Activated CD8-positive, alpha-beta T cell treated with anti-CD3 and anti-CD28 coated beads, Interleukin-2, amount 10 ng/mL, durations not matched to agents 7 days and 5 days (primary cell): Measurements from ENCODE around the gene RREB1. TPM values are rescaled to one million over a fixed set of nuclear protein-coding genes. Genes with fewer than 3 reads are reported as not detected.

Experiments used
- ATAC-seq: fragments of 150-1000 bp; cut with Tn5 transposase; one replicate; pipeline ENCODE4 v1.10.0; 2021; ENCODE audit warnings: moderate library complexity
- CTCF ChIA-PET: fragments of 350-600 bp; sonication (Branson Sonifier 250); formaldehyde crosslinking; loops from one replicate; lab custom pipeline; 2021; ENCODE audit warnings: antibody characterized with exemption; lab: Charles Lee
- POLR2A ChIA-PET: fragments of 350-600 bp; sonication (Branson Sonifier 250); formaldehyde crosslinking; loops from one replicate; lab custom pipeline; 2021; ENCODE audit warnings: antibody characterized with exemption; lab: Charles Lee
- DNase-seq: peaks from one replicate; pipeline ENCODE4 v3.0.0-alpha.2; 2020
- H3K27ac Mint-ChIP-seq: one replicate; pipeline ENCODE4 v1.8.0; 2021; ENCODE audit warnings: mild to moderate bottlenecking, mixed read lengths
- H3K27me3 Mint-ChIP-seq: one replicate; pipeline ENCODE4 v1.8.0; 2021; ENCODE audit warnings: low read depth, mixed read lengths
- H3K36me3 Mint-ChIP-seq: one replicate; pipeline ENCODE4 v1.8.0; 2021; ENCODE audit warnings: low read depth, mixed read lengths
- H3K4me1 Mint-ChIP-seq: one replicate; pipeline ENCODE4 v1.8.0; 2021; ENCODE audit warnings: low read depth, mixed read lengths
- H3K4me3 Mint-ChIP-seq: one replicate; pipeline ENCODE4 v1.8.0; 2021; ENCODE audit warnings: mild to moderate bottlenecking, mixed read lengths
- H3K9me3 Mint-ChIP-seq: one replicate; pipeline ENCODE4 v1.8.0; 2022; ENCODE audit warnings: mixed read lengths; ENCODE audit not compliant: insufficient read depth
- total RNA-seq, 2 experiments: library from RNA; stranded (reverse); gene quantifications; one replicate each; pipeline ENCODE4 v1.2.3, GENCODE V29; 2021

Gene RREB1
- total RNA-seq, 2 experiments from 2014 or later: 27.5 to 29.0 TPM

DNA sequence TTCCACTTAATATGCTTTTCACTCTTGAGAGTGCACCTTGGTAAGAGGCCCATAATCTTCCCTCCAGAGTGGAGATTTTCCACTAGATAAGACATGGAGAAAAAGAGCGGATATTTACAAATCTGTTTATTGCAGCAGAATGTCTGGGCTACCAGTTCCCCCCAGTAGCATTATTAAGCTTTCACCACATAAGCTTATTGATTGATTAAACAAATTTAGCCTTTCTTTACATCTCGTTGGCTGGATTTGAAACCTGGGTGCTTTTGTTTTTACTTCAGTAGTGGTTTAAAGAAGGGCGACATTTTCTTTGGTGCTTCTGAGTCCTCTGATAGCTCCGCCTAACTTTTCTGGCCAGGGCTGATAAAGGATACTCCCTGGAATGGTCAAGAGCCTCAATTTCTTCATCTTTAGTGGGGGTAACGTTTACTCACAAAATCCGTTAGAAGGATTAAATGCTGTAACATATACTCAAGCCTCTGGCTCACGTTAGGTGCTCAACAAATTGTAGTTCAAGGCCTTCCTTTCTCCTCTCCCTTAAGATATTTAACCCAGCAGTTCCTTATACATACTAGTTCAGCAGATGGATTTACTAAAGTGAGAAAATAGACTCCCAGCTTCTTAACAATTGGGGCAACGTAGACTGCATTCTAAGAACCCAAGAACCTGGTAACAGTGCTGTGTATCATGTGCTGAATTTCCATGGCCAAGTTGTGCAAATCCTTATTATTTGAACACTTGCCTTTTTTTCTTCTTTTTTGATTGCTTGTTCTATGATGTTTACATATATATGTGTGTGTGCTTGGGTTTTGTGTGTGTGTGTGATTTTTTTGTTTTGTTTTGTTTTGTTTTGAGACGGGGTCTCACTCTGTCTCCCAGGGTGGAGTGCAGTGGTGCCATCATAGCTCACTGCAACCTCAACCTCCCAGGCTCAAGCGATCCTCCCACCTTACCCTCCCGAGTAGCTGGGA is 91.4 kb downstream of the RREB1 start:
- ChIA-PET CTCF (no interaction called here), POLR2A (no interaction called here)
- DNase-seq (no peak), ATAC-seq (no peak)
- Mint-ChIP-seq H3K27me3 (no peaks in the 10 kb centered on the region), H3K36me3 (peaks cover 33% of the 10 kb centered on the region), H3K27ac (no peak overlapping the region), H3K4me3 (no peak overlapping the region), H3K4me1 (peaks cover 36% of the 10 kb centered on the region), H3K9me3 (no peaks in the 10 kb centered on the region)

DNA sequence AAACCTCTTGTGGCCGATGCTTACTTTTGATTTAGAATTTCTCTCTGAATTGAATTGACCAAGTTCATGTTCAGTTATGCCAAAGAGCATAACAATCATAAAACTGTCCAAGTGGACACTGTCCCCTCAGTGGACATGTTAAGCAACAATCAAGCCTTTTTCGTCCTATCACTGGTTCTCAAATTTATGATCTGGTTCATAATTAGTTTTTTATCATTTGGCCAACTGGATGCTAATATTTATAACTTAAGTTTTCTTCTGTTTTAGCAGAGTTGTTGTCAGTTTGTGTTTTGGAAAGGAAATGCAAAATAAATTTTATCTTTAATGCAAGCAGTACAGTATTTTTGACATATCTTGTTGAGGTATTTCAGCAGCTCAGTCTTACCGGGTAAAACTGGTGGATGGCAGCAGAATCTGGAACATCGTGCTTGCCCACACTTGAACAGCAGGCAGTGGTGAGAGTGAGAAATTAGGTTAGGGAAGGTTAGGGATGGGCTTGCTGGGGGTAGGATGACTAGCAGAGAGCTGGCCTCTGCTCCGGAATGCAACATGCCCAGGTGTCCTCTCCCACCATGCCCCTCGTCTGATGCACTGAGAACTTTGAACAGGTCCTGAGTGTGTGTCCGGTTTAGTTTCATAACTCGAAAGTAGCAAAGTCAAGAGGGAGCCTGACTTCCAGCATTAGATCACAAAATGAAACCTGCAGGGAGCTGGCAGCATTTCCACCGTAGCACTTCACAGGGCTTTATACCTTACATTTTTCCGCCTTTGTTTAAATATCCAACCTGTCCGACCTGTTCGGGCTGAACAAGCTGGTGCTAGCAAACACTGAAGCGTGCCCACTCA is 93.1 kb downstream of the RREB1 start:
- ChIA-PET POLR2A (no interaction called here), CTCF (no interaction called here)
- ATAC-seq: no peak
- H3K4me1 Mint-ChIP-seq: peaks cover 23% of the 10 kb centered on the region
- peaks cover 25% of the 10 kb centered on the region for H3K36me3 Mint-ChIP-seq
- no peaks in the 10 kb centered on the region for H3K27me3 Mint-ChIP-seq
- no peaks in the 10 kb centered on the region for H3K9me3 Mint-ChIP-seq
- DNase-seq: no peak
- H3K4me3 Mint-ChIP-seq: no peak overlapping the region
- no peak overlapping the region for H3K27ac Mint-ChIP-seq

DNA sequence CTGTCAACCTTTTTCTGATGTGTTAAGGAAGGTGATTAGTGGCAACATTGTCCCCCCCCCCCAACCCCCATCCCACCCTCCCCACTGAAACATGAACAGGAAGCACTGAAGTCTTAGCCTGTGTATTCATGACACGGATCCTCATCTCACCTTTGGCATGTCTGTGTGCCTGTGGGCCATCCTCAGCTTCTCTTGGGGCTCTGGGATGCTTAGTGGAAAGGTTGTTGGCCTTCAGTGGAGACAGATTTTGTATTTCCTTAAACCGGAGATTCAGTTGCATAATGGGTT is 93.6 kb downstream of the RREB1 start:
- Mint-ChIP-seq H3K9me3 (no peaks in the 10 kb centered on the region), H3K27ac (no peak overlapping the region), H3K36me3 (peaks cover 23% of the 10 kb centered on the region), H3K4me1 (peaks cover 18% of the 10 kb centered on the region), H3K4me3 (no peak overlapping the region), H3K27me3 (no peaks in the 10 kb centered on the region)
- DNase-seq (no peak), ATAC-seq (no peak)
- ChIA-PET POLR2A (no interaction called here), CTCF (no interaction called here)

DNA sequence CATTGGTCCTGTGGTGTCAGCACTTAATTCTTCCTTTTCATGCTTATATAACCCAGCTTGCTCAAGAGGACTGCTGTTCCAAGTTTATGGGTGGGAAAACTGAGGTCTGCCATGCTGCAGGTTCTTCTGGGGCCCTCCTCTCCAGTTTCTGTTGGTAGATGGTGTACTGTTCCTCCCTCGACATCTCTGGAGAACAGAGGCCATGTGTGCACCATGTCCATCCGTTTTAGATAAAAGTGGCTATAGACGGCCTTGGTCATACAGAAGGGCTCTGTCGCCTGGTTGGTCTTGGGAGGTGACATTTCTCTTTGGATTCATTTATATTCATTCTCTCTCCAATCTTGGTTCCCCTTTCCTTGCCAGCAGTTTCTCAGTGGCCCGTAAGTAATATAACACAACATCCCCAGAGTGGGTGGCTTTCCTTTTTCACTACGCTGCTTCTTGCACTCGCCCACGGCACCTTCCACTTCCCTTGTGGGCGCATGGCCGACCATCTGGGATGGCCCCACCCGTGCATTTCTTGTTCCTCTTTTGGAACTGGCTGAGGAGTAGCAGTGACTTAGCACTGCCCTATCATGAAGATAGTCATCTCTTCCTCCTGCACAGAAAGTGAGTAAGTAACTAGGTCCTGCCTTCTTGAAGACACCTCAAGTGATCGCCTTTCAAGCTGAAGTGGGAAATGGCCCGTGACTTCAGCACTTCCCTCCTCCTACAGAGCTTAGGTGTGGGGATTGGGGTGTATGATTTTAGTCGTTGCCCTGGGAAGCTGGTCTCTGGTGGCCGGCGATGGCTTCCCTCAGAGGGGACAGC is 94.2 kb downstream of the RREB1 start:
- Mint-ChIP-seq H3K36me3 (peaks cover 27% of the 10 kb centered on the region), H3K4me3 (no peak overlapping the region), H3K27me3 (no peaks in the 10 kb centered on the region), H3K4me1 (peaks cover 15% of the 10 kb centered on the region), H3K27ac (no peak overlapping the region), H3K9me3 (no peaks in the 10 kb centered on the region)
- ATAC-seq (no peak), DNase-seq (no peak)
- ChIA-PET CTCF (interaction anchor here (0.6 kb wide), 1 partner anchor 475 kb away, joined by 3 read pairs; no protein-coding TSS in a partner anchor), POLR2A (interaction anchor here (1.2 kb wide), 1 partner anchor 23 kb away, joined by 5 read pairs; no protein-coding TSS in a partner anchor)

DNA sequence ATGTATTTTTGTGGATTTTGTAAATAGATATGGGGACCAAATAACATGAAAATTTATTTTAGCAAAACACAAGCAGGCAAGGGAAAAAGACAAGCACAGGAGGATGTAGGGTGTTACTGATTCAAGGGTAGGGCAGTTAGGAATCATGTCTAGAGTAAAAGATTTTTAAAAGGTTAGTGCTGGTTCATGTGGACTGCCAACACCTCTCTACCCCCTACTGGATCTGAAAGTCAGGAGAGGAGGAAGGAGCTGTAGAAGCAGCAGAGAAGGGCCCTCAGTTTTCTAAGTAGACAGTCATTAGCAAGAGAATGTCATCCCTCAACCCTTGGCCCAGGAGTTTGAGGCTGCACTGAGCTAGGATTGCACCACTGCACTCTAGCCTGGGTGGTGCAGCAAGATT is 95.2 kb downstream of the RREB1 start:
- CTCF ChIA-PET: no interaction called here
- peaks cover 9% of the 10 kb centered on the region for H3K4me1 Mint-ChIP-seq
- peaks cover 25% of the 10 kb centered on the region for H3K36me3 Mint-ChIP-seq
- H3K9me3 Mint-ChIP-seq: no peaks in the 10 kb centered on the region
- no peak overlapping the region for H3K27ac Mint-ChIP-seq
- POLR2A ChIA-PET: interaction anchor here (1.2 kb wide), 1 partner anchor 22 kb away, joined by 5 read pairs; no protein-coding TSS in a partner anchor
- H3K27me3 Mint-ChIP-seq: no peaks in the 10 kb centered on the region
- no peak overlapping the region for H3K4me3 Mint-ChIP-seq
- no peak for DNase-seq
- ATAC-seq: no peak

DNA sequence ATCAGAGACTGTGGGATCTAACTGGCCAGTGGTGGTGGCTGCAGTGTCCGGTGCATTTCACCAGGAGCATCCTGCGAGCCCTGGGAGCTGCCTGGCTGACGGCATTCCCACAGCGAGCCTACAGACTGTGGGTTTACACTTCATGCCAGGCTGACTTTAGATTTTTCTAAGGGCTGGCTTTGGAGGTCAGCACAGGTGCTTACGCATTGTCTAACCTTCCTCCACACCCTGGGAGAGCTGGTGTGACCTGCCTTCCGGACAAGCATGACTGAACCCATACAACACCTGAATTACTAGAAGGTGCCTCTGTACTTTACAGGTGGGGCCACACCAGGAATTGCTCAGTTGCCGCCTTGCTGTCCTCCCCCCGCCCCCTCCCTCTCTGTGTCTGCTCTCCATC is 96.2 kb downstream of the RREB1 start:
- H3K4me1 Mint-ChIP-seq: peaks cover 9% of the 10 kb centered on the region
- H3K27me3 Mint-ChIP-seq: no peaks in the 10 kb centered on the region
- ATAC-seq (no peak), DNase-seq (no peak)
- POLR2A ChIA-PET: no interaction called here
- H3K4me3 Mint-ChIP-seq: no peak overlapping the region
- H3K27ac Mint-ChIP-seq: no peak overlapping the region
- peaks cover 25% of the 10 kb centered on the region for H3K36me3 Mint-ChIP-seq
- H3K9me3 Mint-ChIP-seq: no peaks in the 10 kb centered on the region
- CTCF ChIA-PET: no interaction called here

DNA sequence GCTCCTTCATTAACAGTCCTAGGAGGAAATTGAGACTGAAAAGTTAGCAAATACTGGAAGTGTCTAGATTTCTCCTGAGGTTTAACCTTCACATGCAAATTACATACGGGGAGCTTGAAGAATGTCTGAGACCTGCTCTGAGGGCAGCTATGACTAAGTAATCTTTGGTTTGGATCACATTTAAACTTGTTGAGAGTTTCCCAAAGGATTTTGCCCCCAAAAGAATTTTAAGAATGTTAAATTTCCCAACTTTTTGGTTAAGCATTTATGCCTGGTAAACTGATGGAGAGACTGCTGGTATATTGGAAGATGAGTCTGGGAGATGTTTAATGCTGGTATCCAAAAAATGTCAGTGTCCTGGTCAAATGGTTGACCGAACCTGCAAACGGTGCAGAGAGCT is 97.0 kb downstream of the RREB1 start:
- POLR2A ChIA-PET: no interaction called here
- H3K27me3 Mint-ChIP-seq: no peaks in the 10 kb centered on the region
- H3K36me3 Mint-ChIP-seq: peaks cover 24% of the 10 kb centered on the region
- H3K27ac Mint-ChIP-seq: no peak overlapping the region
- H3K4me1 Mint-ChIP-seq: peaks cover 9% of the 10 kb centered on the region
- CTCF ChIA-PET: no interaction called here
- no peak overlapping the region for H3K4me3 Mint-ChIP-seq
- ATAC-seq: no peak
- no peak for DNase-seq
- no peaks in the 10 kb centered on the region for H3K9me3 Mint-ChIP-seq

DNA sequence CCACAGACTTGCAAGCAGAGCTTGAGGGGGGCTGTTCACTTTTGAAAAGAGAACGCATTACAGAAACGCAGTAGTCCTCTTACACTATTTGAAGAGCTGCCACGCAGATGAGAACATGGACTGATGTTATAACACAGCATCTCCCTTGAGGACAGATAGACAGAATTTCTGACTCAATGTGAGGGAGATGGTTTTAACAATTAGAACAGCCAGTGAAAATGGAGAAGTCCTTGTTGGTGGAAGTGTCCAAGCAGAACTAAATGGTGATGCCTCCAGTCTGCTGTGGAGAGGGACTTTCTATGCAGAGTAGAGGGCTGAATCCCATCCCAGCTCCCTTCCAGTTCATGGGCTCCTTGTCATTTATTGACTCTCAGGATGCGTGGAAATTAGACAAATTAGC is 100.0 kb downstream of the RREB1 start:
- Mint-ChIP-seq H3K4me3 (no peak overlapping the region), H3K27me3 (no peaks in the 10 kb centered on the region), H3K4me1 (peaks cover 4% of the 10 kb centered on the region), H3K27ac (no peak overlapping the region), H3K9me3 (no peaks in the 10 kb centered on the region), H3K36me3 (peaks cover 30% of the 10 kb centered on the region)
- no peak for DNase-seq
- CTCF ChIA-PET: interaction anchor here (0.8 kb wide), 1 partner anchor 32 kb away, joined by 3 read pairs; no protein-coding TSS in a partner anchor
- no peak for ATAC-seq
- POLR2A ChIA-PET: no interaction called here

DNA sequence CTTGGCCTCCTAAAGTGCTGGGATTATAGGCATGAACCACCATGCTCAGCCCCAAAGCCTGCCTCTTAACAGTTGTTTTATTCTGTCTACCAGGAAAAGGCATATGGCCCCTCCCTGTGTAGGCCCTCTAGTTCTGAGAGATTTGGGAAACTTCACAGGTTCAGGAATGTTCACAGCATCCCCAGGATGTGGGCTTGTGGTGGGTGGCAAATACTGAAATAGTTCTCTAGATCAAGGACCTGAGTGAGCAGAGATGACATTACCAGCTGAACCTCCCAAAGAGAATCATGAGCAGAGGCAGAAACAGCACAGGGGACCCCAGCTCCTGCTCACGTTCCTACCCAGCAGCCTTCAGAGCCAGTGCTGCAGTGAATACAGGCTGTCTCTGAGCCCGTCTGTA is 105.7 kb downstream of the RREB1 start:
- ChIA-PET CTCF (interaction anchor here (1.3 kb wide), 1 partner anchor 30 kb away, joined by 4 read pairs; no protein-coding TSS in a partner anchor), POLR2A (no interaction called here)
- Mint-ChIP-seq H3K4me3 (no peak overlapping the region), H3K9me3 (no peaks in the 10 kb centered on the region), H3K27me3 (no peaks in the 10 kb centered on the region), H3K27ac (no peak overlapping the region), H3K4me1 (peaks cover 34% of the 10 kb centered on the region), H3K36me3 (peaks cover 56% of the 10 kb centered on the region)
- DNase-seq (no peak), ATAC-seq (no peak)

DNA sequence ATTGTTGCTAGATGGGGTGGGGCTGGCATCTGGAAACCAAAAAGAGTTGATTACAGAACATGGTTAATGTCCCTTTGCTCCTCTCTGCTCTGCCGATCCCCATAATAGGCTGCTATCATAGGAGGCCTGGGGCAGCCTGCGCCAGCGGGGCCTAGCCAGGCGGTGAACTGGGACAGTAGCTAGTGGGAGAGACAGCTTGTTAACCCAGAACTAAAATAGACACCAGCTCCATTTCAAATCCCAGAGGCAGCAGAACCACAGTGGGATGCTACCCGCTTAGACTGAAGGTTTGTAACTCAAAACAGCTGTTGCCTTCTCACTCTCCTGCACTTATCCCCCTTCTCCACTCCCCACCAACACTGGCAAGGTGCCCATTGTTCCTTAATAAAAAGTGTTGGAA is 106.7 kb downstream of the RREB1 start:
- Mint-ChIP-seq H3K9me3 (no peaks in the 10 kb centered on the region), H3K4me1 (peaks cover 41% of the 10 kb centered on the region), H3K27me3 (no peaks in the 10 kb centered on the region), H3K36me3 (peaks cover 56% of the 10 kb centered on the region), H3K4me3 (no peak overlapping the region), H3K27ac (no peak overlapping the region)
- CTCF ChIA-PET: interaction anchor here (1.1 to 1.3 kb wide), 2 partner anchors 18 to 29 kb away, joined by 3 to 4 read pairs; no protein-coding TSS in a partner anchor
- POLR2A ChIA-PET: no interaction called here
- DNase-seq (no peak), ATAC-seq (no peak)

DNA sequence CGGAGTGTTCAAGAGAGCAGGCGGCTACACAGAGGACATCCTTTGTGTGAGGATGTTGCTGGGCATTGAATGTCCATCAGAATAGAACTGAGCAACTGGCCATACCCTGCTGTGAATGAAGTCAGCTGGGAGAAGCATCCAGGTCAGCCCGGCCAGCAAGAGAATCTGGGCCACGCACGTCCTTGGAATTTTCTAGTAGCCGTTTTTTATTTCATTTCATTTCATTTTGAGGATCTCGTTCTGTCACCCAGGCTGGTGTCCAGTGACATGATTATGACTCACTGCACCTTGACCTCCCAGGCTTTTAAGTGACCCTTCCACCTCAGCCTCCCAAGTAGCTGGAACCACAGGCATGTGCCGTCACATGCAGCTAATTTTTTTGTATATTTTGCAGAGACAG is 107.4 kb downstream of the RREB1 start:
- Mint-ChIP-seq H3K36me3 (peaks cover 54% of the 10 kb centered on the region), H3K27ac (no peak overlapping the region), H3K27me3 (no peaks in the 10 kb centered on the region), H3K9me3 (no peaks in the 10 kb centered on the region), H3K4me1 (peaks cover 46% of the 10 kb centered on the region), H3K4me3 (no peak overlapping the region)
- DNase-seq (no peak), ATAC-seq (no peak)
- ChIA-PET POLR2A (no interaction called here), CTCF (interaction anchor here (1.1 kb wide), 1 partner anchor 19 kb away, joined by 3 read pairs; no protein-coding TSS in a partner anchor)
